Breast epithelium (tissue), 3 donors: ENCODE data around the gene DUSP28.

Source experiments
- POLR2A ChIP-seq: fragments of 450-650 bp; IDR thresholded peaks from one replicate; pipeline ENCODE4 v1.6.1; 2016; ENCODE audit warnings: antibody characterized with exemption, mild to moderate bottlenecking, moderate library complexity
- TF ChIP-seq, protein P1 (sequence below), 3 donors: fragments of 450-650 bp; IDR thresholded peaks; one replicate each; pipeline ENCODE4 v1.5.1; 2016 to 2017; ENCODE audit warnings: antibody characterized with exemption in 3 of 3, mild to moderate bottlenecking in 3 of 3, moderate library complexity in 3 of 3

DNA sequence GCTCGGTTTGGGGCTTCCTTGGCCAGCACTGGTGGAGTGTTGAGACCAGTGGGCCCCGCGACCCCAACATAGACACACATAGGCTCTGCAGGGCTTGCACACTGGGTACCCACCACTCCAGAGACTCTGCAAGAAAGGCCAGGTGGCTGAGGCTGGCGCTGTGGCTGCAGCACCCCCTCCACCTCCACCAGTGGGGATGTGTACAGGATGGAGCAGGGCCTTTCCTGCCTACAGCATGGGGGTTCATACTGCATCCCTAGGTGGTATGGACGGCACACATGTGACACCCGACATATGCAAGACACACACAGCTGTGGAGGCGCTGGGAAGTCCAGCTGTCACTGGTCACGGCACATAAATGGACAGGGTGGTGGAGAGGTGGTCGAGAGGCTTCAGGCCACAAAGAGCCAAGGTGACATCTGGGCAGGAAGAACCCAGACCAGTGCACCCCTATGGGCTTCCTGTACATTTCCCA lies 9.4 kb downstream of the DUSP28 start:
- no peak for TF ChIP-seq POLR2A
- TF ChIP-seq, protein P1, sequence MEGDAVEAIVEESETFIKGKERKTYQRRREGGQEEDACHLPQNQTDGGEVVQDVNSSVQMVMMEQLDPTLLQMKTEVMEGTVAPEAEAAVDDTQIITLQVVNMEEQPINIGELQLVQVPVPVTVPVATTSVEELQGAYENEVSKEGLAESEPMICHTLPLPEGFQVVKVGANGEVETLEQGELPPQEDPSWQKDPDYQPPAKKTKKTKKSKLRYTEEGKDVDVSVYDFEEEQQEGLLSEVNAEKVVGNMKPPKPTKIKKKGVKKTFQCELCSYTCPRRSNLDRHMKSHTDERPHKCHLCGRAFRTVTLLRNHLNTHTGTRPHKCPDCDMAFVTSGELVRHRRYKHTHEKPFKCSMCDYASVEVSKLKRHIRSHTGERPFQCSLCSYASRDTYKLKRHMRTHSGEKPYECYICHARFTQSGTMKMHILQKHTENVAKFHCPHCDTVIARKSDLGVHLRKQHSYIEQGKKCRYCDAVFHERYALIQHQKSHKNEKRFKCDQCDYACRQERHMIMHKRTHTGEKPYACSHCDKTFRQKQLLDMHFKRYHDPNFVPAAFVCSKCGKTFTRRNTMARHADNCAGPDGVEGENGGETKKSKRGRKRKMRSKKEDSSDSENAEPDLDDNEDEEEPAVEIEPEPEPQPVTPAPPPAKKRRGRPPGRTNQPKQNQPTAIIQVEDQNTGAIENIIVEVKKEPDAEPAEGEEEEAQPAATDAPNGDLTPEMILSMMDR (IDR thresholded peaks at IDR 0.05) = no peak
